Gastroesophageal sphincter (tissue), 4 donors: ENCODE measurements around the gene ZEB2. TPM values are rescaled to one million over a fixed set of nuclear protein-coding genes. Genes with fewer than 3 reads are reported as not detected.
A peak's percentile ranks its signal among the peaks of the same experiment; 100 is the strongest.

Source experiments
- ATAC-seq: fragments of 150-250 bp; one replicate; pipeline ENCODE4 v1.9.1; 2016; ENCODE audit warnings: mild to moderate bottlenecking, moderate library complexity
- H3K27ac ChIP-seq, 4 donors: fragments of 200-600 bp; sonication (generic) in 3 of 4; 1 replicate in 3 of 4; 2 replicates in 1 of 4; pipeline ENCODE4 v1.5.1; 2016 to 2019
- H3K27me3 ChIP-seq: fragments of 200-600 bp; sonication (generic); one replicate; pipeline ENCODE4 v1.5.1; 2019
- H3K36me3 ChIP-seq, 2 donors: fragments of 200-600 bp; sonication (generic); one replicate each; pipeline ENCODE4 v1.5.1; 2019; ENCODE audit warnings: control low read depth in 1 of 2
- H3K4me1 ChIP-seq, 3 donors: fragments of 200-600 bp; sonication (generic); 1 replicate in 2 of 3; 2 replicates in 1 of 3; pipeline ENCODE4 v1.5.1; 2016 to 2019; ENCODE audit warnings: control low read depth in 2 of 3
- H3K4me3 ChIP-seq, 2 donors: fragments of 200-600 bp; sonication (generic); one replicate each; pipeline ENCODE4 v1.5.1; 2019; ENCODE audit warnings: mild to moderate bottlenecking in 1 of 2, moderate library complexity in 1 of 2
- H3K9me3 ChIP-seq, 3 donors: fragments of 200-600 bp; sonication (generic); one replicate each; pipeline ENCODE4 v1.5.1; 2017 to 2019; ENCODE audit warnings: control low read depth in 2 of 3
- EP300 ChIP-seq: sonication (generic); formaldehyde crosslinking; IDR thresholded peaks from one replicate; pipeline ENCODE4 v1.6.1; 2017; ENCODE audit warnings: antibody characterized with exemption, mild to moderate bottlenecking
- POLR2A ChIP-seq, 2 donors: fragments of 450-650 bp; IDR thresholded peaks; one replicate each; pipeline ENCODE4 v1.6.1; 2017; ENCODE audit warnings: antibody characterized with exemption in 2 of 2, mild to moderate bottlenecking in 2 of 2, moderate library complexity in 1 of 2
- POLR2AphosphoS5 ChIP-seq: sonication (generic); formaldehyde crosslinking; IDR thresholded peaks from one replicate; pipeline ENCODE4 v1.6.1; 2017; ENCODE audit warnings: antibody characterized with exemption
- WGBS, 2 donors: methylation state at CpG; one replicate each; pipeline ENCODE4 v1.1.5; 2018; ENCODE audit warnings: low coverage in 1 of 2; 5-methylcytosine and 5-hydroxymethylcytosine counted together
- total RNA-seq, 4 donors: library from RNA; depleted of rRNA; stranded (reverse); fragments of >200 nt; gene quantifications; one replicate each; pipeline ENCODE4 v1.1.0, GENCODE V29; 2016
- TF ChIP-seq, protein P1 (sequence below), 4 experiments: fragments of 200-600 bp in 2 of 4; fragments of 450-650 bp in 2 of 4; sonication (generic) in 1 of 4; IDR thresholded peaks; one replicate each; pipeline ENCODE4 v1.5.1; 2017 to 2019; ENCODE audit warnings: antibody characterized with exemption in 4 of 4, mild to moderate bottlenecking in 2 of 4, moderate library complexity in 2 of 4

The ZEB2 gene
- total RNA-seq, 4 donors from 2014 or later = 42.3 to 95.7 (median 53.8) TPM

DNA sequence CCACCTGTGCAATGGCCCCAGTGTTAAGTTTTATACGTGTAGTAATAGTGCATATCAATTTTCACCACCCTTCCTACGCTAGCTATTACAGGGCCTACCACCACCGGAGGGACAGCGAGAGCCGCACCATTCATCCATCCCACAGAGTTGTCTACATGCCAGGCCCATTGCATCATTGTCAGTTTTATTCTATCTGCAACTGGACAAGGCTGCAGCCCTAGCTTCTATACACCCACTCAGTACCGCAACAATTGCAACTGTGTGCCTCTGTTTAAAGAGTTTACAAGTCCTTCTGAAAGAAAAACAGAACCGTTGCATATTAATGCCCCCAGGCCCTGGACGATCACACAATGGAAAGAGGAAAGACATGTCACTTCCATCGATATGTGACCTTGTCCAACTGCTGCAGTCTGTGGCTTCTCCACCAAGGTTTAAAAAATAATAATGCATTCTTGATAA lies 58.6 kb downstream of the ZEB2 start:
- Histone ChIP-seq H3K9me3 (no peaks in the 10 kb centered on the region), H3K36me3 (no peaks in the 10 kb centered on the region), H3K4me3 (no peak overlapping the region), H3K27ac (no peak overlapping the region), H3K4me1 (peaks cover 0 to 50% (median 0%) of the 10 kb centered on the region in 3 donors), H3K27me3 (no peaks in the 10 kb centered on the region)
- TF ChIP-seq EP300 (no peak), POLR2A (IDR thresholded peaks at IDR 0.05) (no peak), POLR2AphosphoS5 (no peak)
- TF ChIP-seq, protein P1, sequence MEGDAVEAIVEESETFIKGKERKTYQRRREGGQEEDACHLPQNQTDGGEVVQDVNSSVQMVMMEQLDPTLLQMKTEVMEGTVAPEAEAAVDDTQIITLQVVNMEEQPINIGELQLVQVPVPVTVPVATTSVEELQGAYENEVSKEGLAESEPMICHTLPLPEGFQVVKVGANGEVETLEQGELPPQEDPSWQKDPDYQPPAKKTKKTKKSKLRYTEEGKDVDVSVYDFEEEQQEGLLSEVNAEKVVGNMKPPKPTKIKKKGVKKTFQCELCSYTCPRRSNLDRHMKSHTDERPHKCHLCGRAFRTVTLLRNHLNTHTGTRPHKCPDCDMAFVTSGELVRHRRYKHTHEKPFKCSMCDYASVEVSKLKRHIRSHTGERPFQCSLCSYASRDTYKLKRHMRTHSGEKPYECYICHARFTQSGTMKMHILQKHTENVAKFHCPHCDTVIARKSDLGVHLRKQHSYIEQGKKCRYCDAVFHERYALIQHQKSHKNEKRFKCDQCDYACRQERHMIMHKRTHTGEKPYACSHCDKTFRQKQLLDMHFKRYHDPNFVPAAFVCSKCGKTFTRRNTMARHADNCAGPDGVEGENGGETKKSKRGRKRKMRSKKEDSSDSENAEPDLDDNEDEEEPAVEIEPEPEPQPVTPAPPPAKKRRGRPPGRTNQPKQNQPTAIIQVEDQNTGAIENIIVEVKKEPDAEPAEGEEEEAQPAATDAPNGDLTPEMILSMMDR (IDR thresholded peaks at IDR 0.05) = no peak
- peak; percentile 37 for ATAC-seq
- WGBS, 2 donors = 68 to 75% methylated on average over 4 to 9 of the region's 9 CpGs

DNA sequence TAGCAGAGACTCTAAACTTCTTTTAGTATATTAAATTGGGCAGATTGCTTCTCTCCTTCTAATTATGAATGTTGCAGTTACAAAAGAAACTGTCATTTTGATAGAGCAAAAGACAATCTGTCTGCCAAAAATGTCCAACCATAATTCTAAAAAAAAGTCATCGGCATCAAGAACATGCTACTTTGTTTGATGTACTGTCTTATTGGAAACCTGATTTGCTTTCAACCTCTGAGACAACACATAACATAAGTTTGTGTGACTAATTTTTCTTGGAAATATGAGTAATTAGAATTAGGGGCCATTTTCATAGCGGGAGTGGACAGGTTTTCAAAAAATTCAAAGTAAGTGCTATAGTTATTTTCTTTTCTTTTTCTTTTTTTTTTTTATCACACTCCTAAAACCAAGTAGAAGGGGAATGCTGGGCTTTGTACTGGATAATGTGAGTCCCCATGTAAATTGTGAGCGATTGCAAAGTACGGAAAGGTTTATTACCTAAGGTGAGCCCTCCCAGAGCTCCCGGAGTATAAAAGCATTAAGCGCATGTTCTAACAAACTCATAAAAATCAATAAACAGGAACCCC lies 59.1 kb downstream of the ZEB2 start:
- 83 to 89% methylated on average over 4 to 6 of the region's 6 CpGs for WGBS, 2 donors
- no peak overlapping the region for H3K4me3 ChIP-seq
- H3K27ac ChIP-seq = no peak overlapping the region
- TF ChIP-seq POLR2A (IDR thresholded peaks at IDR 0.05) = no peak
- TF ChIP-seq POLR2AphosphoS5 = no peak
- TF ChIP-seq EP300 = no peak
- TF ChIP-seq, protein P1 (IDR thresholded peaks at IDR 0.05) = no peak
- H3K4me1 ChIP-seq = peaks cover 0 to 53% (median 0%) of the 10 kb centered on the region in 3 donors
- no peaks in the 10 kb centered on the region for H3K27me3 ChIP-seq
- H3K36me3 ChIP-seq = no peaks in the 10 kb centered on the region
- H3K9me3 ChIP-seq = no peaks in the 10 kb centered on the region
- no peak for ATAC-seq

DNA sequence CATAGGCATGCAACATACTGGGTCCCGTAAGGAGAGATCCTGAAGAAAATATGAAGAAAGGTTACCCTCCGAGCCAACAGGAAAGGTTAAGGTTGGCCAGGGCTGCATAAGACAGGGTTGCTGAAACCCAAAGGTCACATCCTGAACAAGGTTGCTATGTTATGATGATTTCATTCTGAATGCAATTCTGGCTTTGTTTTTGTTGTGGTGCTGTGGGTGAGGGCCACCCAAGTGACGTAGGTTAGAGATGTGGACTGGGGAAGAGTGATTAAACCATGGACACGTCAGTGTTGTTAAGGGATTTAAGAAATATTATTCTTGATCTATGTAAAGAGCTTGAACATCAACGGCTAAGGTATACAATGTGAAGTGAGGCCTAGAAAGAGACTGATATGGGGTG lies 60.0 kb downstream of the ZEB2 start:
- H3K27me3 ChIP-seq = no peaks in the 10 kb centered on the region
- ATAC-seq = peak; percentile 60
- H3K9me3 ChIP-seq = no peaks in the 10 kb centered on the region
- peak; percentile 10 for TF ChIP-seq POLR2AphosphoS5
- TF ChIP-seq, protein P1 (IDR thresholded peaks at IDR 0.05) = no peak
- H3K27ac ChIP-seq = peak overlapping the region in 2 of 4 donors; percentile 17 to 23
- no peak overlapping the region for H3K4me3 ChIP-seq
- peaks cover 0 to 62% (median 0%) of the 10 kb centered on the region in 3 donors for H3K4me1 ChIP-seq
- H3K36me3 ChIP-seq = no peaks in the 10 kb centered on the region
- WGBS, 2 donors = 65 to 70% methylated on average over 4 to 5 of the region's 5 CpGs

DNA sequence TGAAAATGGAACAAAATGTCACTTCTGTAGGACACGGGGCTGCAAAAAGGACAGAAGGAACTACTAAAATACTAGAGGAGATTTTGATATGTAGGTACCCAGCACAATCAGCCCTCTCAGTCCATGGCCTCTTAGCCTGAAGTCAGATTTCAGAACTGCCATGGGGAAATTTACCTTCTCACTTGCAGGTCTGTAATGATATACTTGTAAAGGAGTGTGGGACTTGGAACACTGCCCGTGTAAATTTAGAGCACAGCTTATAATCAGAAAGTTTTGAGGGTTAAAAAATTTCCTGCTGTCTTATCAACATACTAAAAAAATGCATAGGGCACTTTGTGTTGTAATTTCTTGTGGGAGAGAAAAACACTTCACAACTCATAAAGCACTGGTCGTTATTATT lies 60.6 kb downstream of the ZEB2 start:
- 28 to 38% methylated on average over 3 of the region's 3 CpGs for WGBS, 2 donors
- TF ChIP-seq EP300 (no peak), POLR2AphosphoS5 (no peak)
- TF ChIP-seq, protein P1 (IDR thresholded peaks at IDR 0.05) = no peak
- Histone ChIP-seq H3K27ac (peak overlapping the region in 1 of 4 donors; percentile 17), H3K9me3 (no peaks in the 10 kb centered on the region), H3K27me3 (no peaks in the 10 kb centered on the region), H3K4me3 (no peak overlapping the region), H3K36me3 (no peaks in the 10 kb centered on the region), H3K4me1 (peaks cover 0 to 68% (median 0%) of the 10 kb centered on the region in 3 donors)
- no peak for ATAC-seq

DNA sequence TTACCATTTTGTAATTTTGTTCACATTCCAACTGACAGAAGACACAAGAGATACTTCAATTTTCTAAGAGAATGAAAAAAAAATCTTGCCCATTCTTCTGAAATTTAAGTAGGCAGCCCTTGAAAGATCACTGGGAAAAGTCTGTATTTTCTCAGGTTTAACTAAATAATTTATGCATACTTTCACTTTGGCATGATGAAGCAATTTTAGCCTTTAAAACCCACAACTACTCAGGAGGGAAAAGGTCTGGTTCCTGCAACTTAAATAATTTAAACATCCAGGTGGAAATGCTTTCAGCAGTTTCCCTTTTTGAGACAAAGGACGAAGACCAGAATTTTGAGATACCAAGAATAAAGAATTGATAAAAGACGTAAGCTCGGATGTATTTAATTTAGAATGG lies 61.4 kb downstream of the ZEB2 start:
- no peak overlapping the region for H3K27ac ChIP-seq
- ATAC-seq = no peak
- no peaks in the 10 kb centered on the region for H3K36me3 ChIP-seq
- H3K9me3 ChIP-seq = no peaks in the 10 kb centered on the region
- H3K4me3 ChIP-seq = no peak overlapping the region
- TF ChIP-seq POLR2AphosphoS5 (no peak), EP300 (no peak), POLR2A (IDR thresholded peaks at IDR 0.05) (no peak)
- TF ChIP-seq, protein P1 (IDR thresholded peaks at IDR 0.05) = no peak
- 29 to 47% methylated on average over 3 of the region's 3 CpGs for WGBS, 2 donors
- peaks cover 0 to 69% (median 1%) of the 10 kb centered on the region in 3 donors for H3K4me1 ChIP-seq
- H3K27me3 ChIP-seq = no peaks in the 10 kb centered on the region
